K562 (cell line): Measurements from ENCODE around the gene ANXA4. TPM values are rescaled to one million over a fixed set of nuclear protein-coding genes. Genes with fewer than 3 reads are reported as not detected.

Source experiments
- MBD2 ChIP-seq: sonication (generic); IDR thresholded peaks from 2 replicates; pipeline ENCODE4 v1.6.1; 2016; ENCODE audit warnings: low read depth, borderline replicate concordance
- NEUROD1 ChIP-seq: fragments of 150-350 bp; IDR thresholded peaks from 2 replicates; pipeline ENCODE4 v1.6.1; 2014; ENCODE audit warnings: borderline replicate concordance, low read length, low read depth; ENCODE audit not compliant: partially characterized antibody
- NR4A1 ChIP-seq, 2 experiments: fragments of 250-450 bp in 1 of 2; fragments of 450-650 bp in 1 of 2; sonication (Bioruptor Pico) in 1 of 2; IDR thresholded peaks; 2 replicates each; pipeline versions ENCODE4 v1.4.0 to v1.6.1; 2016 to 2020; ENCODE audit warnings: mild to moderate bottlenecking in 2 of 2, missing compliant biosample characterization in 1 of 2, missing genetic modification characterization in 1 of 2, moderate library complexity in 1 of 2
- OTX1 ChIP-seq: fragments of 450-650 bp; formaldehyde crosslinking; IDR thresholded peaks from 2 replicates; pipeline ENCODE4 v1.4.0; 2022; ENCODE audit warnings: mild to moderate bottlenecking
- RBM25 ChIP-seq: fragments of 200-400 bp; formaldehyde crosslinking; IDR thresholded peaks from 2 replicates; pipeline ENCODE4 v1.6.1; 2018; ENCODE audit warnings: low read length, low read depth, moderate library complexity; ENCODE audit not compliant: severe bottlenecking
- RBM34 ChIP-seq: fragments of 200-400 bp; formaldehyde crosslinking; IDR thresholded peaks from 2 replicates; pipeline ENCODE4 v1.6.1; 2018; ENCODE audit warnings: low read length, borderline replicate concordance; ENCODE audit not compliant: insufficient read depth
- RUNX1 ChIP-seq: sonication (generic); IDR thresholded peaks from 2 replicates; pipeline ENCODE4 v1.6.1; 2016; ENCODE audit warnings: antibody characterized with exemption, low read depth
- SAP30 ChIP-seq: fragments of 200-600 bp; sonication (generic); IDR thresholded peaks from 2 replicates; pipeline ENCODE4 v1.6.1; 2012; ENCODE audit warnings: borderline replicate concordance, low read depth, mild to moderate bottlenecking, moderate library complexity, low read length, control low read depth, inconsistent platforms; ENCODE audit not compliant: insufficient read depth, poor library complexity, severe bottlenecking
- ZNF274 ChIP-seq: IDR thresholded peaks from 2 replicates; pipeline ENCODE4 v1.6.1; 2011; ENCODE audit warnings: low read depth, mild to moderate bottlenecking, low read length, moderate library complexity, borderline replicate concordance
- ZNF282 ChIP-seq: sonication (generic); formaldehyde crosslinking; IDR thresholded peaks from 2 replicates; pipeline ENCODE4 v1.8.1; 2023; ENCODE audit warnings: missing genetic modification reagents
- polyA plus RNA-seq, 8 experiments: library from polyadenylated mRNA; depleted of rRNA in 4 of 8; stranded (reverse) in 5 of 8; unstranded in 3 of 8; fragments of >200 nt; fragmentation: Nextera tagmentation in 2 of 8; fragmentation: Illumina TruSeq in 1 of 8; extraction: Ambion mirVana in 2 of 8; extraction: Trizol in 1 of 8; gene quantifications; 2 replicates each; pipeline versions ENCODE4 v1.2.1 to v1.2.3, GENCODE V29; 2011 to 2014; ENCODE audit warnings: inconsistent platforms in 1 of 8, missing spikeins in 1 of 8
- total RNA-seq, 7 experiments: library from RNA; depleted of rRNA in 6 of 7; stranded (reverse); fragments of >200 nt in 6 of 7; fragmentation: Illumina TruSeq in 2 of 7; extraction: Trizol in 2 of 7; gene quantifications; 2 replicates each; pipeline versions ENCODE4 v1.2.1 to v1.2.3, GENCODE V29; 2011 to 2021; ENCODE audit warnings: low replicate concordance in 1 of 7
- TF ChIP-seq, protein P1 (sequence below), 2 experiments: fragments of 450-650 bp in 1 of 2; IDR thresholded peaks; 2 replicates each; pipeline ENCODE4 v1.6.1; 2011 to 2017; ENCODE audit warnings: low read depth in 2 of 2, antibody characterized with exemption in 1 of 2, borderline replicate concordance in 1 of 2, low read length in 1 of 2, mild to moderate bottlenecking in 1 of 2, mixed read lengths in 1 of 2; ENCODE audit not compliant: control insufficient read depth in 1 of 2
- TF ChIP-seq, protein P2 (sequence below): fragments of 450-650 bp; IDR thresholded peaks from 2 replicates; pipeline ENCODE4 v1.6.1; 2016; ENCODE audit warnings: low read depth, mild to moderate bottlenecking, moderate library complexity
- TF ChIP-seq, protein P3 (sequence below): fragments of 250-450 bp; sonication (Bioruptor Pico); IDR thresholded peaks from 2 replicates; pipeline ENCODE4 v1.6.1; 2021; ENCODE audit warnings: mild to moderate bottlenecking
- TF ChIP-seq, protein P4 (sequence below): fragments of 150-350 bp; IDR thresholded peaks from 2 replicates; pipeline ENCODE4 v1.6.1; 2014; ENCODE audit warnings: low read depth, mild to moderate bottlenecking, low read length, borderline replicate concordance
- TF ChIP-seq, protein P5 (sequence below): fragments of 450-650 bp; IDR thresholded peaks from 2 replicates; pipeline ENCODE4 v1.7.1; 2018; ENCODE audit warnings: mild to moderate bottlenecking, low read depth; ENCODE audit not compliant: partially characterized antibody

Gene ANXA4
- total and polyA plus RNA-seq, 9 of the 15 experiments (the other 6 are each of a cell fraction or from before 2014, with no cell fraction given), result 3.4 to 13.6 (median 11.6) TPM

DNA sequence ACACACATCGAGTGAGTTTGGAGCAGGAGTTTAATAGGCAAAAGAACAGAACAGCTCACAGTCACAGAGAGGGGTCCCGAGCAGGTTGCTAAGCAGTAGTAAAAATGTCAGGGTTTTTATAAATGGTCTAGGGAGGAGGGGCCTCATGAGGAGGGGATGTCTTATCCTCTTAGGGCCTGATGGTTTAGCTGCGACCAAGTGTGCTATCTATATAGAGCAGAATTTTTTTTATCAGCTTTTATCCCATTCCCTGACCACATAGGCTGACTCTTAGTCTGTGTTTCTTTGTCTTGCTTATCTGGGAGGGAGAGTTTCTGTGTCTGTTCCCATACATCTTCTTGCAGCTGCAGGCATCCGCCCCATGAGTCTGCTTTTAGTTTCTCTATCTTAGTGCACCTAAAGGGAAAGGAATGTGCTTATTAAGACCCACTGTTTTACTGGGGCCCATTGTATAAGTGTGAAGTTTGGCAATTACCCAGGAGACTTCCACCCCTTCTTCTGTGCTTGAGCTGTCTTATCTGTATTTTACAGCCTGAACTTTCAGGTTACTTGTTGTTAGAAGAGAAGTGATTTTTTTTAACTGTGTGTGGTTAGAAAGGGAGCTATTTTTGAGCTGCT, 57.1 kb downstream of the ANXA4 start (continued):
- TF ChIP-seq, protein P1, sequence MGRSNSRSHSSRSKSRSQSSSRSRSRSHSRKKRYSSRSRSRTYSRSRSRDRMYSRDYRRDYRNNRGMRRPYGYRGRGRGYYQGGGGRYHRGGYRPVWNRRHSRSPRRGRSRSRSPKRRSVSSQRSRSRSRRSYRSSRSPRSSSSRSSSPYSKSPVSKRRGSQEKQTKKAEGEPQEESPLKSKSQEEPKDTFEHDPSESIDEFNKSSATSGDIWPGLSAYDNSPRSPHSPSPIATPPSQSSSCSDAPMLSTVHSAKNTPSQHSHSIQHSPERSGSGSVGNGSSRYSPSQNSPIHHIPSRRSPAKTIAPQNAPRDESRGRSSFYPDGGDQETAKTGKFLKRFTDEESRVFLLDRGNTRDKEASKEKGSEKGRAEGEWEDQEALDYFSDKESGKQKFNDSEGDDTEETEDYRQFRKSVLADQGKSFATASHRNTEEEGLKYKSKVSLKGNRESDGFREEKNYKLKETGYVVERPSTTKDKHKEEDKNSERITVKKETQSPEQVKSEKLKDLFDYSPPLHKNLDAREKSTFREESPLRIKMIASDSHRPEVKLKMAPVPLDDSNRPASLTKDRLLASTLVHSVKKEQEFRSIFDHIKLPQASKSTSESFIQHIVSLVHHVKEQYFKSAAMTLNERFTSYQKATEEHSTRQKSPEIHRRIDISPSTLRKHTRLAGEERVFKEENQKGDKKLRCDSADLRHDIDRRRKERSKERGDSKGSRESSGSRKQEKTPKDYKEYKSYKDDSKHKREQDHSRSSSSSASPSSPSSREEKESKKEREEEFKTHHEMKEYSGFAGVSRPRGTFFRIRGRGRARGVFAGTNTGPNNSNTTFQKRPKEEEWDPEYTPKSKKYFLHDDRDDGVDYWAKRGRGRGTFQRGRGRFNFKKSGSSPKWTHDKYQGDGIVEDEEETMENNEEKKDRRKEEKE (IDR thresholded peaks at IDR 0.05; ENCODE audit: borderline replicate concordance in 1 of 2, control insufficient read depth in 1 of 2, low read depth in 2 of 2, low read length in 1 of 2), result 0 out of 4 replicates have a peak, but pooled peaks of 1 of the 2 experiments have one; percentile 33
- TF ChIP-seq, protein P2, sequence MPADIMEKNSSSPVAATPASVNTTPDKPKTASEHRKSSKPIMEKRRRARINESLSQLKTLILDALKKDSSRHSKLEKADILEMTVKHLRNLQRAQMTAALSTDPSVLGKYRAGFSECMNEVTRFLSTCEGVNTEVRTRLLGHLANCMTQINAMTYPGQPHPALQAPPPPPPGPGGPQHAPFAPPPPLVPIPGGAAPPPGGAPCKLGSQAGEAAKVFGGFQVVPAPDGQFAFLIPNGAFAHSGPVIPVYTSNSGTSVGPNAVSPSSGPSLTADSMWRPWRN, result peak; percentile 98
- TF ChIP-seq NEUROD1, result peak; percentile 69
- no peak for TF ChIP-seq RBM25
- peak; percentile 90 for TF ChIP-seq RUNX1
- peak; percentile 90 for TF ChIP-seq ZNF274
- TF ChIP-seq RBM34, result no peak
- TF ChIP-seq SAP30, result no peak
- TF ChIP-seq, protein P3, sequence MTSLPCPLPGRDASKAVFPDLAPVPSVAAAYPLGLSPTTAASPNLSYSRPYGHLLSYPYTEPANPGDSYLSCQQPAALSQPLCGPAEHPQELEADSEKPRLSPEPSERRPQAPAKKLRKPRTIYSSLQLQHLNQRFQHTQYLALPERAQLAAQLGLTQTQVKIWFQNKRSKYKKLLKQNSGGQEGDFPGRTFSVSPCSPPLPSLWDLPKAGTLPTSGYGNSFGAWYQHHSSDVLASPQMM (CRISPR knock-in tag), result no peak
- peak; percentile 81; the same call in 1 of the 2 replicates for TF ChIP-seq NR4A1 (CRISPR knock-in tag; IDR thresholded peaks at IDR 0.05)
- peak; percentile 97 for TF ChIP-seq NR4A1 (tag; IDR thresholded peaks at IDR 0.05)
- peak; percentile 79; the same call in 1 of the 2 replicates for TF ChIP-seq MBD2
- TF ChIP-seq, protein P4, sequence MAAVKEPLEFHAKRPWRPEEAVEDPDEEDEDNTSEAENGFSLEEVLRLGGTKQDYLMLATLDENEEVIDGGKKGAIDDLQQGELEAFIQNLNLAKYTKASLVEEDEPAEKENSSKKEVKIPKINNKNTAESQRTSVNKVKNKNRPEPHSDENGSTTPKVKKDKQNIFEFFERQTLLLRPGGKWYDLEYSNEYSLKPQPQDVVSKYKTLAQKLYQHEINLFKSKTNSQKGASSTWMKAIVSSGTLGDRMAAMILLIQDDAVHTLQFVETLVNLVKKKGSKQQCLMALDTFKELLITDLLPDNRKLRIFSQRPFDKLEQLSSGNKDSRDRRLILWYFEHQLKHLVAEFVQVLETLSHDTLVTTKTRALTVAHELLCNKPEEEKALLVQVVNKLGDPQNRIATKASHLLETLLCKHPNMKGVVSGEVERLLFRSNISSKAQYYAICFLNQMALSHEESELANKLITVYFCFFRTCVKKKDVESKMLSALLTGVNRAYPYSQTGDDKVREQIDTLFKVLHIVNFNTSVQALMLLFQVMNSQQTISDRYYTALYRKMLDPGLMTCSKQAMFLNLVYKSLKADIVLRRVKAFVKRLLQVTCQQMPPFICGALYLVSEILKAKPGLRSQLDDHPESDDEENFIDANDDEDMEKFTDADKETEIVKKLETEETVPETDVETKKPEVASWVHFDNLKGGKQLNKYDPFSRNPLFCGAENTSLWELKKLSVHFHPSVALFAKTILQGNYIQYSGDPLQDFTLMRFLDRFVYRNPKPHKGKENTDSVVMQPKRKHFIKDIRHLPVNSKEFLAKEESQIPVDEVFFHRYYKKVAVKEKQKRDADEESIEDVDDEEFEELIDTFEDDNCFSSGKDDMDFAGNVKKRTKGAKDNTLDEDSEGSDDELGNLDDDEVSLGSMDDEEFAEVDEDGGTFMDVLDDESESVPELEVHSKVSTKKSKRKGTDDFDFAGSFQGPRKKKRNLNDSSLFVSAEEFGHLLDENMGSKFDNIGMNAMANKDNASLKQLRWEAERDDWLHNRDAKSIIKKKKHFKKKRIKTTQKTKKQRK, result no peak
- TF ChIP-seq, protein P5, sequence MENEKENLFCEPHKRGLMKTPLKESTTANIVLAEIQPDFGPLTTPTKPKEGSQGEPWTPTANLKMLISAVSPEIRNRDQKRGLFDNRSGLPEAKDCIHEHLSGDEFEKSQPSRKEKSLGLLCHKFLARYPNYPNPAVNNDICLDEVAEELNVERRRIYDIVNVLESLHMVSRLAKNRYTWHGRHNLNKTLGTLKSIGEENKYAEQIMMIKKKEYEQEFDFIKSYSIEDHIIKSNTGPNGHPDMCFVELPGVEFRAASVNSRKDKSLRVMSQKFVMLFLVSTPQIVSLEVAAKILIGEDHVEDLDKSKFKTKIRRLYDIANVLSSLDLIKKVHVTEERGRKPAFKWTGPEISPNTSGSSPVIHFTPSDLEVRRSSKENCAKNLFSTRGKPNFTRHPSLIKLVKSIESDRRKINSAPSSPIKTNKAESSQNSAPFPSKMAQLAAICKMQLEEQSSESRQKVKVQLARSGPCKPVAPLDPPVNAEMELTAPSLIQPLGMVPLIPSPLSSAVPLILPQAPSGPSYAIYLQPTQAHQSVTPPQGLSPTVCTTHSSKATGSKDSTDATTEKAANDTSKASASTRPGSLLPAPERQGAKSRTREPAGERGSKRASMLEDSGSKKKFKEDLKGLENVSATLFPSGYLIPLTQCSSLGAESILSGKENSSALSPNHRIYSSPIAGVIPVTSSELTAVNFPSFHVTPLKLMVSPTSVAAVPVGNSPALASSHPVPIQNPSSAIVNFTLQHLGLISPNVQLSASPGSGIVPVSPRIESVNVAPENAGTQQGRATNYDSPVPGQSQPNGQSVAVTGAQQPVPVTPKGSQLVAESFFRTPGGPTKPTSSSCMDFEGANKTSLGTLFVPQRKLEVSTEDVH, result peak; percentile 42
- no peak for TF ChIP-seq ZNF282 (CRISPR knock-in tag)
- peak; percentile 92 for TF ChIP-seq OTX1
